ENCODE data around the gene RPTOR.

RPTOR gene

DNA sequence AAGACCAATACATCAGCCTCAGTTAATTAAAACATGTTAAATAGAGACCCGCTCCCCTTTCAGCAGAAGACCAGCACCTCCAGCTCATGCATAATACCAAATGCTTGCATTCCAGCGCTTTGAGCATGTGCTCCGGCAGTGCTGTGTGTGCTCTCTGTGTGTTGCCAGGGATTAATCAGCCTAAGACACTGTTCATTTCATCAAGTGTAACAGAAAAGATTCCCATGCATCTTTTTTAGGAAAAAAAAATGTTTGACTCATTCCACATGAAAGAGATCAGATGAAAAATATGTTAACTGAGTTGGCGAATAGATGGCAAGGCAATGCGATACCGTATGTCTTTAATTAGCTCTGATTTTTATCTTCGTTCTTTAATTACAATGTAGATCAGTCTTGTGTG is 187.6 kb downstream of the RPTOR start:
- TF ChIP-seq, protein P1, sequence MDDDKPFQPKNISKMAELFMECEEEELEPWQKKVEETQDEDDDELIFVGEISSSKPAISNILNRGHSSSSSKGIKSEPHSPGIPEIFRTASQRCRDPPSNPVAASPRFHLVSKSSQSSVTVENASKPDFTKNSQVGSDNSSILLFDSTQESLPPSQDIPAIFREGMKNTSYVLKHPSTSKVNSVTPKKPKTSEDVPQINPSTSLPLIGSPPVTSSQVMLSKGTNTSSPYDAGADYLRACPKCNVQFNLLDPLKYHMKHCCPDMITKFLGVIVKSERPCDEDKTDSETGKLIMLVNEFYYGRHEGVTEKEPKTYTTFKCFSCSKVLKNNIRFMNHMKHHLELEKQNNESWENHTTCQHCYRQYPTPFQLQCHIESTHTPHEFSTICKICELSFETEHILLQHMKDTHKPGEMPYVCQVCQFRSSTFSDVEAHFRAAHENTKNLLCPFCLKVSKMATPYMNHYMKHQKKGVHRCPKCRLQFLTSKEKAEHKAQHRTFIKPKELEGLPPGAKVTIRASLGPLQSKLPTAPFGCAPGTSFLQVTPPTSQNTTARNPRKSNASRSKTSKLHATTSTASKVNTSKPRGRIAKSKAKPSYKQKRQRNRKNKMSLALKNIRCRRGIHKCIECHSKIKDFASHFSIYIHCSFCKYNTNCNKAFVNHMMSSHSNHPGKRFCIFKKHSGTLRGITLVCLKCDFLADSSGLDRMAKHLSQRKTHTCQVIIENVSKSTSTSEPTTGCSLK (tag by site-specific recombination; IDR thresholded peaks at IDR 0.05), result no peak
- TF ChIP-seq, protein P2, sequence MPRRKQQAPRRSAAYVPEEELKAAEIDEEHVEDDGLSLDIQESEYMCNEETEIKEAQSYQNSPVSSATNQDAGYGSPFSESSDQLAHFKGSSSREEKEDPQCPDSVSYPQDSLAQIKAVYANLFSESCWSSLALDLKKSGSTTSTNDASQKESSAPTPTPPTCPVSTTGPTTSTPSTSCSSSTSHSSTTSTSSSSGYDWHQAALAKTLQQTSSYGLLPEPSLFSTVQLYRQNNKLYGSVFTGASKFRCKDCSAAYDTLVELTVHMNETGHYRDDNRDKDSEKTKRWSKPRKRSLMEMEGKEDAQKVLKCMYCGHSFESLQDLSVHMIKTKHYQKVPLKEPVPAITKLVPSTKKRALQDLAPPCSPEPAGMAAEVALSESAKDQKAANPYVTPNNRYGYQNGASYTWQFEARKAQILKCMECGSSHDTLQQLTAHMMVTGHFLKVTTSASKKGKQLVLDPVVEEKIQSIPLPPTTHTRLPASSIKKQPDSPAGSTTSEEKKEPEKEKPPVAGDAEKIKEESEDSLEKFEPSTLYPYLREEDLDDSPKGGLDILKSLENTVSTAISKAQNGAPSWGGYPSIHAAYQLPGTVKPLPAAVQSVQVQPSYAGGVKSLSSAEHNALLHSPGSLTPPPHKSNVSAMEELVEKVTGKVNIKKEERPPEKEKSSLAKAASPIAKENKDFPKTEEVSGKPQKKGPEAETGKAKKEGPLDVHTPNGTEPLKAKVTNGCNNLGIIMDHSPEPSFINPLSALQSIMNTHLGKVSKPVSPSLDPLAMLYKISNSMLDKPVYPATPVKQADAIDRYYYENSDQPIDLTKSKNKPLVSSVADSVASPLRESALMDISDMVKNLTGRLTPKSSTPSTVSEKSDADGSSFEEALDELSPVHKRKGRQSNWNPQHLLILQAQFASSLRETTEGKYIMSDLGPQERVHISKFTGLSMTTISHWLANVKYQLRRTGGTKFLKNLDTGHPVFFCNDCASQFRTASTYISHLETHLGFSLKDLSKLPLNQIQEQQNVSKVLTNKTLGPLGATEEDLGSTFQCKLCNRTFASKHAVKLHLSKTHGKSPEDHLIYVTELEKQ (tag by site-specific recombination; IDR thresholded peaks at IDR 0.05; ENCODE audit: borderline replicate concordance), result no peak
- TF ChIP-seq, protein P3, sequence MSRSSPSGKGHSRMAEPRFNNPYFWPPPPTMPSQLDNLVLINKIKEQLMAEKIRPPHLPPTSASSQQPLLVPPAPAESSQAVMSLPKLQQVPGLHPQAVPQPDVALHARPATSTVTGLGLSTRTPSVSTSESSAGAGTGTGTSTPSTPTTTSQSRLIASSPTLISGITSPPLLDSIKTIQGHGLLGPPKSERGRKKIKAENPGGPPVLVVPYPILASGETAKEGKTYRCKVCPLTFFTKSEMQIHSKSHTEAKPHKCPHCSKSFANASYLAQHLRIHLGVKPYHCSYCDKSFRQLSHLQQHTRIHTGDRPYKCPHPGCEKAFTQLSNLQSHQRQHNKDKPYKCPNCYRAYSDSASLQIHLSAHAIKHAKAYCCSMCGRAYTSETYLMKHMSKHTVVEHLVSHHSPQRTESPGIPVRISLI (tag by site-specific recombination; IDR thresholded peaks at IDR 0.05), result no peak
- no peak for TF ChIP-seq ZNF2 (tag by site-specific recombination; IDR thresholded peaks at IDR 0.05)
- no peak for TF ChIP-seq ZBTB21 (tag by site-specific recombination; IDR thresholded peaks at IDR 0.05)
- TF ChIP-seq, protein P4, sequence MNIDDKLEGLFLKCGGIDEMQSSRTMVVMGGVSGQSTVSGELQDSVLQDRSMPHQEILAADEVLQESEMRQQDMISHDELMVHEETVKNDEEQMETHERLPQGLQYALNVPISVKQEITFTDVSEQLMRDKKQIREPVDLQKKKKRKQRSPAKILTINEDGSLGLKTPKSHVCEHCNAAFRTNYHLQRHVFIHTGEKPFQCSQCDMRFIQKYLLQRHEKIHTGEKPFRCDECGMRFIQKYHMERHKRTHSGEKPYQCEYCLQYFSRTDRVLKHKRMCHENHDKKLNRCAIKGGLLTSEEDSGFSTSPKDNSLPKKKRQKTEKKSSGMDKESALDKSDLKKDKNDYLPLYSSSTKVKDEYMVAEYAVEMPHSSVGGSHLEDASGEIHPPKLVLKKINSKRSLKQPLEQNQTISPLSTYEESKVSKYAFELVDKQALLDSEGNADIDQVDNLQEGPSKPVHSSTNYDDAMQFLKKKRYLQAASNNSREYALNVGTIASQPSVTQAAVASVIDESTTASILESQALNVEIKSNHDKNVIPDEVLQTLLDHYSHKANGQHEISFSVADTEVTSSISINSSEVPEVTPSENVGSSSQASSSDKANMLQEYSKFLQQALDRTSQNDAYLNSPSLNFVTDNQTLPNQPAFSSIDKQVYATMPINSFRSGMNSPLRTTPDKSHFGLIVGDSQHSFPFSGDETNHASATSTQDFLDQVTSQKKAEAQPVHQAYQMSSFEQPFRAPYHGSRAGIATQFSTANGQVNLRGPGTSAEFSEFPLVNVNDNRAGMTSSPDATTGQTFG (tag by site-specific recombination; IDR thresholded peaks at IDR 0.05; ENCODE audit: borderline replicate concordance), result no peak
- TF ChIP-seq, protein P5, sequence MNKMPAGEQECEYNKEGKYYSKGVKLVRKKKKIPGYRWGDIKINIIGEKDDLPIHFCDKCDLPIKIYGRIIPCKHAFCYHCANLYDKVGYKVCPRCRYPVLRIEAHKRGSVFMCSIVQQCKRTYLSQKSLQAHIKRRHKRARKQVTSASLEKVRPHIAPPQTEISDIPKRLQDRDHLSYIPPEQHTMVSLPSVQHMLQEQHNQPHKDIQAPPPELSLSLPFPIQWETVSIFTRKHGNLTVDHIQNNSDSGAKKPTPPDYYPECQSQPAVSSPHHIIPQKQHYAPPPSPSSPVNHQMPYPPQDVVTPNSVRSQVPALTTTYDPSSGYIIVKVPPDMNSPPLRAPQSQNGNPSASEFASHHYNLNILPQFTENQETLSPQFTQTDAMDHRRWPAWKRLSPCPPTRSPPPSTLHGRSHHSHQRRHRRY (tag by site-specific recombination; IDR thresholded peaks at IDR 0.05), result no peak
- no peak for TF ChIP-seq SP7 (tag by site-specific recombination; IDR thresholded peaks at IDR 0.05)
- no peak for TF ChIP-seq ZNF677 (tag by site-specific recombination; IDR thresholded peaks at IDR 0.05)
- TF ChIP-seq ZBTB8A (tag by site-specific recombination; IDR thresholded peaks at IDR 0.05), result no peak
- TF ChIP-seq ZNF558 (tag by site-specific recombination; IDR thresholded peaks at IDR 0.05), result no peak
- no peak for TF ChIP-seq RBAK (tag by site-specific recombination; IDR thresholded peaks at IDR 0.05)
- TF ChIP-seq ZXDB (tag by site-specific recombination; IDR thresholded peaks at IDR 0.05), result no peak
- no peak for TF ChIP-seq ZIC2 (tag by site-specific recombination; IDR thresholded peaks at IDR 0.05)
- ChIA-PET CTCF (interaction anchor here (0.6 kb wide), 2 partner anchors 82 to 88 kb away, joined by 3 to 4 read pairs; no protein-coding TSS in a partner anchor), POLR2A (no interaction called here)
- Histone ChIP-seq H3K4me1 (ENCODE audit: control insufficient read depth, insufficient read depth, low read length) (peaks cover 12% of the 10 kb centered on the region; the same call in 1 of the 2 replicates), H3K27ac (ENCODE audit: extremely low read depth, low read depth, low read length) (no peak overlapping the region), H3K36me3 (ENCODE audit: control insufficient read depth in 2 of 2, insufficient read depth in 1 of 2, low read length in 2 of 2) (peaks cover 3% of the 10 kb centered on the region in 2 experiments), H3K4me3 (ENCODE audit: low read depth, low read length) (no peak overlapping the region), H3K9me3 (ENCODE audit: control insufficient read depth, insufficient read depth, low read depth, low read length) (no peaks in the 10 kb centered on the region)
